Measurements from ENCODE around the gene EXD2.

- TF ChIP-seq CTCF (IDR thresholded peaks at IDR 0.05) (no peak), EP300 (IDR thresholded peaks at IDR 0.05) (no peak)
Measured at GRCh38 chr14:69252851-69253250, 61.6 kb downstream of the EXD2 start.

All from upper lobe of left lung (tissue), 4 donors.